Measurements from ENCODE around the gene NBPF11.
"Not testable (repeated sequence)": the region's sequence is repeated elsewhere in the genome, so short reads cannot be mapped to it uniquely, and the experiment has no call there.

Gene NBPF11

GRCh38 chr1:148150014-148150413 lies 2.1 kb downstream of the NBPF11 start:
- not testable (repeated sequence) for DNase-seq

GRCh38 chr1:148149050-148149815 lies 2.8 kb downstream of the NBPF11 start:
- DNase-seq: not testable (repeated sequence)

GRCh38 chr1:148147052-148147838 lies 4.8 kb downstream of the NBPF11 start:
- not testable (repeated sequence) for DNase-seq

GRCh38 chr1:148146191-148146997 lies 5.7 kb downstream of the NBPF11 start:
- DNase-seq: not testable (repeated sequence)

- DNase-seq: not testable (repeated sequence)
These were observed 8.9 kb downstream of the NBPF11 start for GRCh38 chr1:148143223-148143622.

GRCh38 chr1:148141936-148142335 lies 10.1 kb downstream of the NBPF11 start:
- not testable (repeated sequence) for DNase-seq

- not testable (repeated sequence) for DNase-seq
These were observed 13.5 kb downstream of the NBPF11 start for GRCh38 chr1:148138606-148139005.

GRCh38 chr1:148122341-148122740 lies 29.7 kb downstream of the NBPF11 start:
- DNase-seq: not testable (repeated sequence)

GRCh38 chr1:148120395-148120794 lies 31.7 kb downstream of the NBPF11 start:
- DNase-seq: not testable (repeated sequence)

- DNase-seq: not testable (repeated sequence)
These were observed 56.3 kb downstream of the NBPF11 start for GRCh38 chr1:148095732-148096131.

- DNase-seq: peak; percentile 1
These were observed 65.9 kb downstream of the NBPF11 start for GRCh38 chr1:148086196-148086595.

- DNase-seq: not testable (repeated sequence)
These were observed 70.9 kb downstream of the NBPF11 start for GRCh38 chr1:148081205-148081604.

GRCh38 chr1:148078632-148079519 lies 73.2 kb downstream of the NBPF11 start:
- DNase-seq: not testable (repeated sequence)

- not testable (repeated sequence) for DNase-seq
These were observed 74.0 kb downstream of the NBPF11 start for GRCh38 chr1:148078090-148078489.

GRCh38 chr1:148077458-148077857 lies 74.6 kb downstream of the NBPF11 start:
- not testable (repeated sequence) for DNase-seq

- DNase-seq: not testable (repeated sequence)
These were observed 78.7 kb downstream of the NBPF11 start for GRCh38 chr1:148073392-148073791.

GRCh38 chr1:148068606-148069005 lies 83.5 kb downstream of the NBPF11 start:
- not testable (repeated sequence) for DNase-seq

- not testable (repeated sequence) for DNase-seq
These were observed 83.9 kb downstream of the NBPF11 start for GRCh38 chr1:148068201-148068600.

- not testable (repeated sequence) for DNase-seq
These were observed 91.8 kb downstream of the NBPF11 start for GRCh38 chr1:148060294-148060701.

GRCh38 chr1:148057384-148057783 lies 94.7 kb downstream of the NBPF11 start:
- not testable (repeated sequence) for DNase-seq

All from COR-L47 (cell line).